ENCODE data around the gene ARHGAP25. TPM values are rescaled to one million over a fixed set of nuclear protein-coding genes. Genes with fewer than 3 reads are reported as not detected.

Gene ARHGAP25
- not detected in 2 replicates for total RNA-seq (2014; rRNA removed; shearing (Covaris generic))
- 0.63 TPM in 1 of 2 replicates, not detected in the other for polyA plus RNA-seq (2015; cell fraction: cytosol; rRNA removed)
- polyA plus RNA-seq (2015; cell fraction: nucleus; rRNA removed) = not detected in 2 replicates

- no peak for DNase-seq (ENCODE audit: low read depth)
Measured at GRCh38 chr2:68734688-68735525, at the start of gene ARHGAP25. Gene ARHGAP25 (plus strand): TSS chr2:68734811. CDS start chr2:68735200, 389 bp downstream.

- DNase-seq (ENCODE audit: low read depth) = no peak
Measured at GRCh38 chr2:68686178-68686577, 48.4 kb upstream of the ARHGAP25 start.

- DNase-seq (ENCODE audit: low read depth) = no peak
Measured at GRCh38 chr2:68687018-68687417, 47.6 kb upstream of the ARHGAP25 start.

DNA sequence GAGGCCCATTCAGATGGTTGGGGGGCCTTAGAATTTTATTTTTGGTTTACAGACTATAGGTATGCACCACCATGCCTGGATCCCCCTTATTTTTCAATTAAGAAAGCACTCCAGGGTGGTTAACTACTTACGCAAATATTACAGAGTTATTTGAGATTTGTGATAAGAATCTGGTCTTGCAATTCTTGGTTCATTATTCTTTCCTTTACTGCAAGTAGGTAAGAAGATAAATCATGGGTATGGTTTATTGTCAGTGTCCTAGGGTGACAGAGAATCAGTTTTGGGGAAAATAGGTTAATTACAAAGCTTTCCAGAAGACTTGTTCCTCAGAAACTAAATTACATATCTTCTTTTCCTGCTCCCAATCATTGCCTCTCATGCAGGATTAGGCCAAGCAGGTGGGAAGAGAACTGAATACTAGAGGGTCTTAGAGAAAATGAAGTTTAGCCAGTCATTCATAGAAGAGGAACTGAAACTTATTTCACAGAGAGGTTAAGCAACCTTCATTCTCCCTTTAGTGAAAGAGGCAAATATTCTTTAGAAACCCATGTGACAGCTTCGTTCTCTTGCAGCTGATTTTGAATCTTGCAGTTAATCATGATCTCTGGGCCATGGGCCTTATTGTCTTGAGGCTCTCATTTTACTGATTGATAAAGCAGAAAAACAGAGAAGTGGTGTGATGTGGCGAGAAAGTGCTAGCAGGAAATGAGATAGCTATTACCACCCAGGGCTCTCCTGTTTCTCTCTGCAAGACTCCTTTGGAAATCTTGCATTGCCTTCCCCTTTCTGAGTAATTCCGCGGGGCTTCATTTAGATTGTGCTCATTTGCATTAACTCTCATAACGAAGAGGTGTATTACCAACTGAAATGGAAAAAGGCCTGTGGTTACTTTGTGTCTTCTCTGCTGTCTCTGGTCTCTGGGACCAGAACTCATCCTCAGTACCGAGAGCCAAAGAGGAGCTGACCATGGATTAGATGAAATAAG is 44.8 kb upstream of the ARHGAP25 start:
- no peak for DNase-seq (ENCODE audit: low read depth)

DNA sequence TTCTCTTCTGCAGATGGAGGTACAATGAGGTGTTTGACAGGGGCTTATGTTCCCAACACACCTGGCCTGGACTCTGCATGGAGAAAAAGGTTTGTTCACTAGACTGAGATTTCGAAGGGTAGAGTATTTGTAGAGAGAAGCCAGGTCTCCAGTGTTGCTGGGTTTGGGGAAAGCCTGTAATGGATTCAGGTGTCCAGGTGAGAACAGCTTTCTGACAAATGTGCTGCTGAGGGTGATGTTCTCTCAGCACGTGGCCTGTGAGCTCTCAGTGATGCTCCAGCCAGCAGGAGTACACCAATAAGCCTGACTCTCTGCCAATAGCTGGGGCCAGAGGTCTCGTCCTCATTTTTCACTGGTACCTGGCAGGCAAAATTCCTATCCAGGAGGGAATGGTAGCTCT is 43.8 kb upstream of the ARHGAP25 start:
- DNase-seq (ENCODE audit: low read depth) = no peak

DNA sequence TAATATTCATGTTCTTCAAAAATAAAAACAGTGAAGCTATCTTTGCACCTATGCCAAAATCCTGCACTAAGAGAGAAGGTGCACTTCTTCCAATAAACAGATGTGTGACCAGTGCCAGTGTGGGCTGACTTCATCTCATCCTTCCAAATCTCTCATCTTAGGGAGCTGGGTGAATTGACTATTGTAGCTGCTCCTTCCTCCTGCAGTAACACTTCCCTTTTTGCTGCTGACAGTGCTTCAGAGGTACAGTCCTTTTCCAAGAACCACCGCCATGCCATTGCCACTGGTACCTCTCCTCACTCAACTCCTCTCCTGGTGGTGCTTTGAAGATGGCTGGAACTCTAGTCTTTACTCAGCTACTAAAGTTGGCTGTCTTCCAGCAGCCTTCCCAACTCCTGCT is 42.1 kb upstream of the ARHGAP25 start:
- no peak for DNase-seq (ENCODE audit: low read depth)

DNA sequence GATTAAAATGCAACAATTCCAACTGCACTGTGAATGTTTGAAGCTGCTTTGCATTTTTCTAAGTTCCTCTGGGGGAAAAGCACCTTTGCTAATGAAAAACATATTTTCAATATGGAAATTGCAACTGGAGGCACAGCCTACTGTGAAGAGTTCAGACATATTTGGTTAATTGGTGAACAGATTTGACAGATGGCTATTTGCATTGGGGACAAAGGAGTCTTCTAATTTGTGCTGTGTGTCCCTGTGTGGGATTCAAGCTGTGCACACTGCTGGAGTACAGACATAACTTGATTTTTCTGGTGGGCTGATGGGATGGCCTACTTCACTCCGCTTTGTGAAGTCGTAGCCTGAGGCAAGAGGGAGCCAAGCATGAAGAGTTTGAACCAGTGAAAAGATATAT is 40.7 kb upstream of the ARHGAP25 start:
- no peak for DNase-seq (ENCODE audit: low read depth)

DNA sequence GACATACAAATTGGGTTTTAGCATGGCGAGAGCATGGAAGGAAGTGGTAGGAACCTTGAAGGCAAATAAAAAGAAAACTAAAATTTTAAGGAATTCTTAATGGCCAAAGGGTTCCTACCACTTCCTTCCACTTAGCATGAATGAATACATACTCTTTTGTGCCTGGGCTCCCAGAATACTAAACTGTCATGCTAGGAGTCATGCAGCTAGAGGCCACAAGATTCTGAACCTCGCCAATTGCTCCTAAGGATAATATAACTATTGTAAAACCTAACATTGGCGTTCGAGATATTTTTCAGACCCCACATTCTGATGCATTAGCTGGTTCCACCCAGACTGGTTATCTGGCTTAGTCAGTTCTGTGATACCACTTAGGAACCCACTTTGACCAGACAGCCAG is 38.6 kb upstream of the ARHGAP25 start:
- no peak for DNase-seq (ENCODE audit: low read depth)

DNA sequence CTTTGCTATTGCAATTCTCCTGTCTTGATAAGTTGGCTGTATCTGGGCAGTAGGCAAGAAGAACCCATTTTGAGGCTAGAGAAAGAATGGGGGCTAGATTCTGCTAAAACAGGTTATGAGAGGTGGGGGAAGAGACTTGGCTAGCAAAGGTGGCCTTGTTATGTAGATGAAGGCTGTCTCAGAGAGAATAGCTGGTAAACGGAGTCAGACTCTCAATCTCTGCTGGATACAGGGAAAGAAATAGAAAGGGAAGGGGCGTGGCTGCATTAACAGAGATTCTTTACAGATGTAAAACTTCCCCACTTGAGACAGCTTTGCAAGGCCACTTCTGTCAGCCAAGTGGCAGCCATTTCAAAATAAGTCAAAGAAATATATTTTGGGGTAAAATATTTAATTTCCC is 38.1 kb upstream of the ARHGAP25 start:
- no peak for DNase-seq (ENCODE audit: low read depth)

GRCh38 chr2:68698567-68699377 is 35.8 kb upstream of the ARHGAP25 start:
- DNase-seq (ENCODE audit: low read depth) = no peak

GRCh38 chr2:68700560-68700959 is 34.1 kb upstream of the ARHGAP25 start:
- DNase-seq (ENCODE audit: low read depth) = no peak

GRCh38 chr2:68706637-68707036 is 28.0 kb upstream of the ARHGAP25 start:
- DNase-seq (ENCODE audit: low read depth) = no peak

DNA sequence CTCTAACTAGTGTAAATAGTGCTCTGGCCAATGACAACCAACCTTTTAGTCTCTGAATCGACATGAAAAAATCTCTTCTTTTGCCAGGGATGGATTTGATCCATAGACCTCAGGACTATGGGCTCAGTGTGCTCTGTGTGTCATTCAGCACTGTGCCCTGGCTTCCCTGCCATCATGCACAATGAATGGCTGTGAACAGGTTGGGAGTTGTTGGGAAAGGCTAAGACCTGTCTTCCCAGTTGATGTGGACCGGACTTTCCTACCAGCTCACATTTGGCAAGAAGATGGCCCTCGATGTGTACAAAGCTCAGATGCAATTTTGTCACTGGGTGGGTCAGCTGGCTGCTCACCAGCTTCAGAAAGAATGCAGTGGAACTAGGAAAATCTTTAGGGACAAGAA is 26.0 kb upstream of the ARHGAP25 start:
- DNase-seq (ENCODE audit: low read depth) = no peak

DNA sequence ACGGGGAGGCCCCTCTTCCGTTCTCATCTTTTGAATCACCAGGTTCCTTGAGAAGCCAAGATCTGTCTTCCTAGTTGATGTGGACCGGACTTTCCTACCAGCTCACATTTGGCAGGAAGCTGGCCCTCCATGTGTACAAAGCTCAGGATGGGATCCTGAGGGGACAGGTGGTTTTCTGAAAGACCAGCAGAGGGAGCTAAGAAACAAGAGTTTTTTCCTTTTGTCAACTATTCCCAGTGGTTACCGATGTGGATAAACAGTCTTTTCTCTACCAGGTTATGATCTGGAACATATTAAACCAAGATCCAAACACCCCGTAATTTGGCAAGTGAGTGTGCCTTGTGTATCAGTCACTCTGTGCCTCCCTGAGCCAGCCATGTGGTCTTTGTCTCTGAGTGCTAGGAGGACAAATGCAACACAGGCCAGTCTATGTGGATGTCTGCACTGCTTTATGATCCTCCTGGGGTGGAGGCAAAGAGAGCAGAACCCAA is 25.1 kb upstream of the ARHGAP25 start:
- DNase-seq (ENCODE audit: low read depth) = peak; percentile 45

GRCh38 chr2:68710336-68710735 is 24.3 kb upstream of the ARHGAP25 start:
- no peak for DNase-seq (ENCODE audit: low read depth)

DNA sequence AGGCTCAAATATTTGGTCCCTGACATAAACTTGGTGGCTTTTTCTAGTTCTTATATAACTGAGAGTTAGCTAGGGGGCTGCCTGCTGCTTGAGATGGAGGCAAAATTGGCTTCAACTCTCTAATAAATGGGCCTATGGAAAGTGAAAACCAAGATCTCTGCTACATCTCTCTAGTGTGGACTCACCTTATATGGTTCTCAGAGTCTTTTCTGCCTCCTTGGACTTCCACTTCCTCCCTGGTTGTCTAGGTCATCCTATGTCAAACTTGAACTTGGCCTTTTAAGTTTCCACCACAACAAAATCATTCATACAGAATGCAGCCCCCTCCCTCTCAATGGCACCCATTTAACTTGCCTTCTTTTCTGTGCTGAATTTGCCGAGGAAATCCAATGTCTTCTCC is 23.9 kb upstream of the ARHGAP25 start:
- DNase-seq (ENCODE audit: low read depth) = no peak

GRCh38 chr2:68714866-68715265 is 19.7 kb upstream of the ARHGAP25 start:
- peak; percentile 25 for DNase-seq (ENCODE audit: low read depth)

- DNase-seq (ENCODE audit: low read depth) = peak; percentile 62
Measured at GRCh38 chr2:68715353-68716041, 19.1 kb upstream of the ARHGAP25 start.

DNA sequence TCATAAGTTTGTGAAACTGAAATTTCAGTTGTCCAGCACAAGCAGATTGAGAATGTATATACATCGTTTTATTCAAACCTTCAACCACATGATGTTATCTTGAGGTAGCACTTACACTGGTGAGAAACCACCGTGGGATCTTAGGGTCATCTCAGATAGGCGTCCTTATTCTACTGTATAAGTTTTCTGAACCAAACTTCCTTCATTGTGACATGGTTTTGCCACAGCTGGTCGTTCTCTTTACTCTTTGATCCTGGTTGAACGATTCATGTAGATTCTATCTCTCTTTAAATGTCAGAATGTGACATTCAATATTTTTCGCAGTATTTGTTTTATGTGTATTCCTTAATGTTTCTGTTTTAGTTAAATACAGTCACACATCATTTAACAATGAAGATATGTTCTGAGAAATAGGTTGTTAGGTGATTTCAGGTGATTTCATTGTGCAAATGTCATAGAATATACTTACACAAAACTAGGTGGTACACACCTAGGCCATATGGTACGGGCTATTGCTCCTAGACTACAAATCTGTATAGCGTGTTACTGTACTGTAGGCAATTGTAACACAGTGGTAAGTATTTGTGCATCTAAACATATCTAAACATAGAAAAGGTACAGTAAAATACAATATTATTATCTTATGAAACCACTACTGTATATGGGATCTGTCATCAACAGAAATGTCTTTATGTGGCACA is 17.9 kb upstream of the ARHGAP25 start:
- DNase-seq (ENCODE audit: low read depth) = no peak

GRCh38 chr2:68717305-68717661 is 17.3 kb upstream of the ARHGAP25 start:
- no peak for DNase-seq (ENCODE audit: low read depth)
